Epithelial cell of prostate (primary cell): ENCODE measurements around the gene SMPX.

ENCODE experiments used
- DNase-seq: peaks from one replicate; pipeline ENCODE4 v3.0.0-alpha.2; 2011; ENCODE audit warnings: low read depth, low spot score
- H3K27ac ChIP-seq: fragments of 450-650 bp; 2 replicates; pipeline ENCODE4 v1.5.1; 2017; ENCODE audit warnings: mild to moderate bottlenecking

Gene SMPX

DNA sequence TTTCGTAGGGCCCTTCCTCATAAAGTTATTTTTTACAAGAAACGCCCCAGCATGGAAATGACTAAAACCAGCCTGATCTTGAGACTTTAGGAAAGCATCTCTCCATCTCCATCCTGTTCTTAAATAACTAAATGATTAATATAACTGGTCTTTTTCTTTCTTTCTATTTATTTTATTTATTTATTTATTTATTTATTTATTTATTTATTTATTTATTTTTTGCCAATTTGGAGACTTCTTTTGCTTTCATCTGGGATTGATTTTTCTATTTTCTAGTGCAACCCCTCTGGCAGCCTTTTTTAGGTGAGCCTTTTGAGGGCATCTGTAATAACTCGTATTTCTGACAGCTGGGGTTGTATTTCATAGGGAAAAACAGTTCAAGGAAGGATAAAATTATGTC is 98.6 kb downstream of the SMPX start:
- H3K27ac ChIP-seq = no peak overlapping the region
- no peak for DNase-seq

- no peak for DNase-seq
- H3K27ac ChIP-seq = no peak overlapping the region
These were observed 99.2 kb downstream of the SMPX start for GRCh38 chrX:21658746-21659145.

- H3K27ac ChIP-seq = no peak within 1 kb of the TSS
- no peak for DNase-seq
These were observed 99.7 kb downstream of the SMPX start, which contains the start of gene KLHL34 for GRCh38 chrX:21658152-21658737. Gene KLHL34 (minus strand): TSS chrX:21658330. CDS start chrX:21657788, 542 bp downstream.

DNA sequence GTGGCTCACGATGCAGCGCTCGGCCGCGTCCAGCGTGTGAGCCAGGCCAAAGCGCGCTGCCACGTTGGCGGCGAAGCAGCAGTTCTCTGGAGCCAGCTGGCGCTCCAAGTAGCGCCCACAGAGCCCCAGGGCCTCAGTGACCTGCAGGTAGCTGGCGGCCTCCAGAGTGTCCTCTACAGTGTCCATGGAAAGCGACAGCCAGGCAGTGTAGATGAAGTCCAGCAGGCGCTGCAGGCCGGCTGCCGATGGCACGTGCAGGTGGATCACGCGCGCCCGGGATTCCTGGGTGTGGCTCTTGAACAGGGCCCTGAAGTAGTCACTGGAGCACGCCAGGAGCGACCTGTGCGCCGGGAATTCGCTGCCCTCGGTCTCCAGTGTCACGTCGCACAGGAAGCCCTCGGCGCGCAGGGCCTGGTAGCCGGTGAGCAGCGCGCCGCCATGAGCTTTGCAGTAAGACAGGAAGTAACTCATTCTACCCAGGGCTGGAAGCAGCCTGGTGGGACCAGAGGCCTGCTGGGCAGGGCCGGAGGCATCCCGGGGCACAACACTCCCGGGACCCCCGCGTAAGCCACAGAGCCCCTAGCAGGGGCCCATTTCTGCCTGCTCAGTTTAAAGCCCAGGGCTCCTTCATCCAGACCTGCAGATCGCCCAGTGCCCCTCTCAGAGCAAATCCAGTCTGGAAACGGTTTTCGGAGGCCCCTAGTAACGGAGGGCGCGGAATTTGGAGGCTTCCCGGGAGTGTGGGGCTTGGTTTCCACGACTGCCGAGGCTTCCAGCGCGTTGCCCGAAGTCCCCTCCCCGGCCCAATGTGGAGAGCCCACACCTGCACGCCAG is 100.4 kb downstream of the SMPX start:
- H3K27ac ChIP-seq = no peak overlapping the region
- DNase-seq = no peak

- no peak overlapping the region for H3K27ac ChIP-seq
- DNase-seq = no peak
These were observed 101.2 kb downstream of the SMPX start for GRCh38 chrX:21656587-21657317.
